Naive thymus-derived CD4-positive, alpha-beta T cell (primary cell): Measurements from ENCODE around the gene ANGPTL7. TPM values are rescaled to one million over a fixed set of nuclear protein-coding genes. Genes with fewer than 3 reads are reported as not detected.

Experiments used
- ATAC-seq: fragments of 150-1000 bp; cut with Tn5 transposase; 2 replicates; pipeline ENCODE4 v1.10.0; 2021; ENCODE audit warnings: mild to moderate bottlenecking, moderate library complexity
- CTCF ChIA-PET: fragments of 350-600 bp; sonication (Branson Sonifier 250); formaldehyde crosslinking; loops from one replicate; lab custom pipeline; 2021; ENCODE audit warnings: antibody characterized with exemption; lab: Charles Lee
- POLR2A ChIA-PET: fragments of 350-600 bp; sonication (Branson Sonifier 250); formaldehyde crosslinking; loops from one replicate; lab custom pipeline; 2021; ENCODE audit warnings: antibody characterized with exemption, inconsistent platforms; lab: Charles Lee
- DNase-seq, 9 donors: peaks; one replicate each; pipeline versions ENCODE4 v3.0.0 to v3.0.0-alpha.2; 2020 to 2022; ENCODE audit warnings: mixed read lengths in 1 of 9
- H3K27ac ChIP-seq: one replicate; pipeline ENCODE4 v1.7.0; 2013; ENCODE audit warnings: mild to moderate bottlenecking, low read depth, low read length, moderate library complexity
- H3K27me3 ChIP-seq, 2 donors: one replicate each; pipeline ENCODE4 v1.7.0; 2013; ENCODE audit warnings: low read length in 2 of 2, mild to moderate bottlenecking in 2 of 2, moderate library complexity in 2 of 2; ENCODE audit not compliant: control insufficient read depth in 2 of 2, insufficient read depth in 2 of 2
- H3K36me3 ChIP-seq, 3 experiments: 1 replicate in 2 of 3; 2 replicates in 1 of 3; pipeline ENCODE4 v1.7.0; 2013; ENCODE audit warnings: low read length in 3 of 3, mild to moderate bottlenecking in 3 of 3, moderate library complexity in 1 of 3; ENCODE audit not compliant: insufficient read depth in 3 of 3, control insufficient read depth in 2 of 3
- H3K4me1 ChIP-seq, 2 donors: one replicate each; pipeline ENCODE4 v1.7.0; 2013; ENCODE audit warnings: low read length in 2 of 2, mild to moderate bottlenecking in 2 of 2, moderate library complexity in 1 of 2; ENCODE audit not compliant: control insufficient read depth in 2 of 2, insufficient read depth in 2 of 2
- H3K4me3 ChIP-seq: 2 replicates; pipeline ENCODE4 v1.7.0; 2013; ENCODE audit warnings: mild to moderate bottlenecking, low read length
- H3K9me3 ChIP-seq, 3 experiments: 1 replicate in 2 of 3; 2 replicates in 1 of 3; pipeline ENCODE4 v1.7.0; 2013; ENCODE audit warnings: low read length in 3 of 3; ENCODE audit not compliant: control insufficient read depth in 2 of 3
- H3K27ac Mint-ChIP-seq, 9 donors: one replicate each; pipeline ENCODE4 v1.8.0; 2020 to 2022; ENCODE audit warnings: mixed read lengths in 9 of 9, mild to moderate bottlenecking in 8 of 9, moderate library complexity in 5 of 9, inconsistent platforms in 2 of 9
- H3K27me3 Mint-ChIP-seq, 5 donors: one replicate each; pipeline ENCODE4 v1.8.0; 2021 to 2022; ENCODE audit warnings: mixed read lengths in 5 of 5, mild to moderate bottlenecking in 1 of 5
- H3K36me3 Mint-ChIP-seq, 5 donors: one replicate each; pipeline ENCODE4 v1.8.0; 2020 to 2022; ENCODE audit warnings: mixed read lengths in 5 of 5, mild to moderate bottlenecking in 3 of 5, inconsistent platforms in 1 of 5
- H3K4me1 Mint-ChIP-seq, 7 donors: one replicate each; pipeline ENCODE4 v1.8.0; 2020 to 2022; ENCODE audit warnings: mixed read lengths in 7 of 7, mild to moderate bottlenecking in 3 of 7, inconsistent platforms in 1 of 7
- H3K4me3 Mint-ChIP-seq, 10 donors: one replicate each; pipeline ENCODE4 v1.8.0; 2020 to 2022; ENCODE audit warnings: mild to moderate bottlenecking in 10 of 10, mixed read lengths in 10 of 10, moderate library complexity in 6 of 10, inconsistent platforms in 2 of 10
- H3K9me3 Mint-ChIP-seq, 11 donors: one replicate each; pipeline ENCODE4 v1.8.0; 2020 to 2022; ENCODE audit warnings: mixed read lengths in 11 of 11, mild to moderate bottlenecking in 4 of 11, inconsistent platforms in 1 of 11, moderate library complexity in 1 of 11
- intact Hi-C, 2 donors: fragments of 100-400 bp; cut with micrococcal nuclease; formaldehyde crosslinking; loops; one replicate each; pipeline ENCODE4 v1.15.1; 2023
- polyA plus RNA-seq, 2 donors: library from polyadenylated mRNA; unstranded; fragments of 300-500 nt; fragmentation: Illumina TruSeq; gene quantifications; one replicate each; pipeline ENCODE4 v1.2.3, GENCODE V29; 2021
- total RNA-seq, 6 experiments: library from RNA in 5 of 6; stranded (reverse) in 5 of 6; gene quantifications; 1 replicate in 5 of 6; 2 replicates in 1 of 6; pipeline ENCODE4 v1.2.3 and lab custom pipeline; 2021 to 2026

The ANGPTL7 gene
- total and polyA plus RNA-seq, 7 experiments from 2014 or later: not detected

DNA sequence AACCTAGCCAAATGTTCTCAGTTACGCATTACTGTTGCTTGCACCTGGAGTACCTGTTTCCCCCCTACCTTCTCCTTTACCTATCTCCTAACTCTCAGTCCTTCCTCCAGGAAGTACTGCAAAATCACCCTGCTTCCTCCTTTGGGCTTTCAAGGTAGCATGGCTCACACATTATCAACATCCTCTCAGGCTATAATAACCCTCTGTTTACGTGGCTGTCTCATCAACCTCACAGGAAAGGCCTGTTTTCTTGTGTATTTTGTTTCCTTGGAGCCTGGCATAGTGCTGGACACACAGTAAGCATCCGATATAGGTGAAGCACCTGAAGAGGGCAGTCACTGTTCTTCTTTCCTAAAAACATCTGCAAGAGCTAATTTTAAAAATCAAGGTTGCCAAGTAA lies 32.7 kb upstream of the ANGPTL7 start:
- CTCF ChIA-PET: interaction anchor here (0.6 kb wide), 1 partner anchor 11 kb away, joined by 5 read pairs; no protein-coding TSS in a partner anchor
- Histone ChIP-seq H3K4me3 (no peak overlapping the region), H3K27ac (peak overlapping the region; percentile 35), H3K9me3 (no peaks in the 10 kb centered on the region), H3K4me1 (no peaks in the 10 kb centered on the region), H3K27me3 (no peaks in the 10 kb centered on the region), H3K36me3 (peaks cover 15 to 55% (median 17%) of the 10 kb centered on the region in 3 experiments)
- ATAC-seq (no peak), DNase-seq (no peak)
- Mint-ChIP-seq H3K27ac (peak overlapping the region in 2 of 9 donors; percentile 10 to 42), H3K4me1 (peaks cover 0 to 11% (median 0%) of the 10 kb centered on the region in 7 donors), H3K4me3 (peak overlapping the region in 1 of 10 donors; percentile 8), H3K27me3 (no peaks in the 10 kb centered on the region), H3K9me3 (peaks cover 0 to 1% (median 0%) of the 10 kb centered on the region in 11 donors), H3K36me3 (peaks cover 8 to 46% (median 20%) of the 10 kb centered on the region in 5 donors)
- intact Hi-C loops: no loop called here
- POLR2A ChIA-PET: no interaction called here

DNA sequence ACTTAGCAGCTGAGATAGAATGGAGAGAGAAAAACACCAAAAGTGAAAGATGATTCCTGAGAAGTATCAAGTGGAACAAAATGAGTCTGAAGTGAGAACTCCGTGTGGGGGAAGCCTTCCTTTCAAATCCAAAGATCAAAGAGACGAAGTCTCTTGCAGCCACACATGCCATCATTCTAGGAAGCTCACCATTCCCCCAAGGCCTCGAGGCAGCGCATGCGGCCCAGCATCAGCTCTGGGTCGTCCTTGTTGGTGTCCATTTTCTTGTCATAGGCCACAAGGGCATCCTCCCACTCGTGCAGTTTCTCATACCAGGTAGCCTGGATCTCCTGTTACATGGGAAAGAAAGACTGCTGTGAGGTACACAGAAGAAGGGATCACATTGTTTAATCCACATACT lies 32.2 kb upstream of the ANGPTL7 start:
- Mint-ChIP-seq H3K9me3 (peaks cover 0 to 1% (median 0%) of the 10 kb centered on the region in 11 donors), H3K27ac (peak overlapping the region in 1 of 9 donors; percentile 10), H3K4me3 (no peak overlapping the region), H3K36me3 (peaks cover 10 to 47% (median 20%) of the 10 kb centered on the region in 5 donors), H3K27me3 (no peaks in the 10 kb centered on the region), H3K4me1 (peaks cover 0 to 11% (median 0%) of the 10 kb centered on the region in 7 donors)
- CTCF ChIA-PET: no interaction called here
- Histone ChIP-seq H3K27ac (peak overlapping the region; percentile 35), H3K27me3 (no peaks in the 10 kb centered on the region), H3K4me3 (no peak overlapping the region), H3K9me3 (no peaks in the 10 kb centered on the region), H3K4me1 (no peaks in the 10 kb centered on the region), H3K36me3 (peaks cover 15 to 51% (median 17%) of the 10 kb centered on the region in 3 experiments)
- no peak for DNase-seq
- ATAC-seq: no peak
- intact Hi-C loops: no loop called here
- POLR2A ChIA-PET: no interaction called here

DNA sequence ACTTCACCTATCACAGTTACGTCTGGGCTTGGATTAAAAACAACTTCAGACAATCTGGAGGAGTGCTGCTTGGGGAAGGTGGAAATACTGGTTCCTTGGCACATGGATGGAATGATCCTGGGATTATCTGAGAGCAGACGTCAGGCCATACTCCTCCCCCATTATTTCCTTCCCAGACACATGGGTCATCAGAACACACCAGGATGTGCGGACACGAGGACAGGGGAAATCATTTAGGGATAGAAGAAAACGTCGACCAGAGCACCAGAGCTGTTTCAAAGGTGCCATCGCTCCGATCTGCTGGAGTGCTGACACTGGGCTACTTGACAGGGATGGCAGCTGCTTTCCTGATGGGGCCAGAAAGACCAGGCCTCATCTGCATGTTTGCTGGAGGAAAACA lies 31.8 kb upstream of the ANGPTL7 start:
- Mint-ChIP-seq H3K9me3 (peaks cover 0 to 1% (median 0%) of the 10 kb centered on the region in 11 donors), H3K27me3 (no peaks in the 10 kb centered on the region), H3K36me3 (peaks cover 13 to 47% (median 23%) of the 10 kb centered on the region in 5 donors), H3K4me3 (no peak overlapping the region), H3K27ac (peak overlapping the region in 1 of 9 donors; percentile 43), H3K4me1 (peaks cover 0 to 11% (median 0%) of the 10 kb centered on the region in 7 donors)
- Histone ChIP-seq H3K9me3 (no peaks in the 10 kb centered on the region), H3K4me1 (no peaks in the 10 kb centered on the region), H3K4me3 (no peak overlapping the region), H3K27me3 (no peaks in the 10 kb centered on the region), H3K36me3 (peaks cover 15 to 46% (median 17%) of the 10 kb centered on the region in 3 experiments), H3K27ac (no peak overlapping the region)
- no peak for ATAC-seq
- ChIA-PET CTCF (no interaction called here), POLR2A (no interaction called here)
- intact Hi-C loops: no loop called here
- DNase-seq: no peak

DNA sequence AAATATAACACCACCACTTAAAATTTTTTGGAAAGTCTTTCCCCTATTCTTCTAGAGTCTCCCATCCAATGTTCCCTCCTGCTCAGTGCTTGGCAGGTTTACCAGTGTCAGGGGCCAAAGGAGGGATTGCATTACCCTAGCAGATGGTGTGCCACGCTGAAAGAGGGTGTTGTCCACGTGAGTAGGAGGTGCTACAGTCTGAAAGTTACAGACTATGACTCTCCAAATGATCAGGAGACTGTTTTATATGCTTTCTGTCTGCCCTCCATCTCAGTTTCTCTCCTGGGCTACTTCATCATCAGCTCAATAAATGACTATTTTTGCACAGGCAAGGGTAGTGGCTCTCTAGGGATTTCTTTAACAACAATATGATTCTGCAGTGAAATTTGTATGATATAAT lies 31.3 kb upstream of the ANGPTL7 start:
- Mint-ChIP-seq H3K4me3 (no peak overlapping the region), H3K27me3 (no peaks in the 10 kb centered on the region), H3K4me1 (peaks cover 0 to 11% (median 0%) of the 10 kb centered on the region in 7 donors), H3K9me3 (peaks cover 0 to 1% (median 0%) of the 10 kb centered on the region in 11 donors), H3K27ac (peak overlapping the region in 2 of 9 donors; percentile 3 to 43), H3K36me3 (peaks cover 13 to 45% (median 19%) of the 10 kb centered on the region in 5 donors)
- no peaks in the 10 kb centered on the region for H3K9me3 ChIP-seq
- POLR2A ChIA-PET: no interaction called here
- intact Hi-C loops: no loop called here
- H3K36me3 ChIP-seq: peaks cover 15 to 41% (median 17%) of the 10 kb centered on the region in 3 experiments
- ATAC-seq (no peak), DNase-seq (no peak)
- no peak overlapping the region for H3K4me3 ChIP-seq
- H3K4me1 ChIP-seq: no peaks in the 10 kb centered on the region
- H3K27ac ChIP-seq: no peak overlapping the region
- CTCF ChIA-PET: no interaction called here
- no peaks in the 10 kb centered on the region for H3K27me3 ChIP-seq

DNA sequence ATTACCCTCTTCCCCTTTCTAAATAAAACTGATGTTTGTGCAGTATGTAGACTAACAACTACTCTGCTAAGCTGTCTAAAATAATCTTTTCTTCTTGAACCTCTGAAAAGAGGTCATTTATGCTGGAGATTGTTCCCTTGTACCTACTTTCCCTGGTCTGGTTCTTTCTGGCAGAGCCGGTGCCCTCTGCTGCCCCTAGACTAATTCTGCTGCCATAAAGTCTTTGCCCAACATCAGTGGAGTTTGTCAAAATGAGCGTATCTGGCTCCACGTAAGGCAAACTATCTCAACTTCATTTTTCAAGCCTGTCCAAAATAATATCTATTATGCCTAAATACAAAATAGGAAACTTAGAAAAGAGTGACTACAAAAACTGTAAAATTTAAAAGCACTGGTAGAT lies 30.9 kb upstream of the ANGPTL7 start:
- no peaks in the 10 kb centered on the region for H3K4me1 ChIP-seq
- intact Hi-C loops: no loop called here
- H3K27ac ChIP-seq: no peak overlapping the region
- H3K36me3 ChIP-seq: peaks cover 15 to 37% (median 17%) of the 10 kb centered on the region in 3 experiments
- H3K4me3 Mint-ChIP-seq: no peak overlapping the region
- ATAC-seq (no peak), DNase-seq (no peak)
- no peaks in the 10 kb centered on the region for H3K9me3 ChIP-seq
- ChIA-PET CTCF (interaction anchor here (0.6 kb wide), 1 partner anchor 443 kb away, joined by 3 read pairs; no protein-coding TSS in a partner anchor), POLR2A (no interaction called here)
- H3K27me3 Mint-ChIP-seq: no peaks in the 10 kb centered on the region
- no peaks in the 10 kb centered on the region for H3K27me3 ChIP-seq
- peaks cover 11 to 45% (median 16%) of the 10 kb centered on the region in 5 donors for H3K36me3 Mint-ChIP-seq
- H3K9me3 Mint-ChIP-seq: no peaks in the 10 kb centered on the region
- H3K4me1 Mint-ChIP-seq: peaks cover 0 to 11% (median 0%) of the 10 kb centered on the region in 7 donors
- H3K4me3 ChIP-seq: no peak overlapping the region
- H3K27ac Mint-ChIP-seq: peak overlapping the region in 3 of 9 donors; percentile 3 to 43 (median 29)

DNA sequence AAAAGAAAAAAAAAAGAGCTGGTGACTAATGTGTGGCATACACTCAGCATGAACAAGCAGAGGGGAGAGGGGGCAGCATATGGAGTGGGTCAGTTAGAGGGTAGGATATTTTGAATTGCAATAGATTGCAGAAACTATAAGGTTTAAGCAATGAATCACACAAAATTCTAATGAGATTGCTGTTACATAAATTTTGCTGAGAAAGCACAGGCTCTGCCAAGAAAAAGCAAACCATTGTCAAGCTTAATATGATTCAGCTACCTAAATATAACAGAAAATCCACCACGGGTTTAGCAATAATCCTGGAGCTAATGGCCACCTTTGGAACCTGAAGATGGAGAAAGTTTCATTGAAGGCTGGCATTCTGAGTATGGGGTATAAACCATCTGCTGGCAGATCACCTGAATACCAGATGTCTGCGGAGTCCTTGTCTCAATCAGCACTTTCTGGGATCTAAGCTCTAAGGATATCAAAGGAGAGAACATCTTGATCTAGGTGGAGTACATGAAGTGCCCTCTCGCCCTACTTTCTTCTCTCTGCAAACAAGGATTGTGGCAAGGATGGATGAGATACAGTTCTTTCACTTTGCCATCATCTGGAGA lies 30.3 kb upstream of the ANGPTL7 start:
- no peak overlapping the region for H3K4me3 ChIP-seq
- Mint-ChIP-seq H3K4me1 (peaks cover 0 to 11% (median 0%) of the 10 kb centered on the region in 7 donors), H3K27me3 (no peaks in the 10 kb centered on the region), H3K4me3 (no peak overlapping the region), H3K9me3 (no peaks in the 10 kb centered on the region), H3K36me3 (peaks cover 11 to 50% (median 18%) of the 10 kb centered on the region in 5 donors), H3K27ac (no peak overlapping the region)
- ChIA-PET POLR2A (no interaction called here), CTCF (interaction anchor here (0.6 kb wide), 1 partner anchor 442 kb away, joined by 3 read pairs; no protein-coding TSS in a partner anchor)
- H3K27ac ChIP-seq: no peak overlapping the region
- no peaks in the 10 kb centered on the region for H3K9me3 ChIP-seq
- ATAC-seq (no peak), DNase-seq (no peak)
- H3K36me3 ChIP-seq: peaks cover 15 to 36% (median 17%) of the 10 kb centered on the region in 3 experiments
- H3K4me1 ChIP-seq: no peaks in the 10 kb centered on the region
- no peaks in the 10 kb centered on the region for H3K27me3 ChIP-seq
- intact Hi-C loops: no loop called here
